Mucosa of descending colon (tissue), 3 donors: Measurements from ENCODE around the gene C1S. TPM values are rescaled to one million over a fixed set of nuclear protein-coding genes. Genes with fewer than 3 reads are reported as not detected.

Source experiments
- ATAC-seq: fragments of 200-7000 bp; cut with Tn5 transposase; one replicate; pipeline ENCODE4 v1.9.1; 2020; ENCODE audit warnings: mild to moderate bottlenecking, moderate library complexity
- DNase-seq, 3 donors: peaks; one replicate each; pipeline ENCODE4 v3.0.0-alpha.2; 2020
- H3K36me3 ChIP-seq: fragments of 200-600 bp; one replicate; pipeline ENCODE4 v1.8.0; 2021; ENCODE audit warnings: low read depth, mild to moderate bottlenecking
- H3K4me1 ChIP-seq: fragments of 200-600 bp; one replicate; pipeline ENCODE4 v1.8.0; 2021; ENCODE audit warnings: low read depth, mild to moderate bottlenecking
- H3K4me3 ChIP-seq: fragments of 200-600 bp; one replicate; pipeline ENCODE4 v1.8.0; 2021; ENCODE audit warnings: mild to moderate bottlenecking
- H3K9me3 ChIP-seq: fragments of 200-600 bp; one replicate; pipeline ENCODE4 v1.8.0; 2021; ENCODE audit warnings: mild to moderate bottlenecking
- CTCF ChIP-seq: fragments of 200-600 bp; IDR thresholded peaks from one replicate; pipeline ENCODE4 v1.8.0; 2022; ENCODE audit warnings: antibody characterized with exemption, mild to moderate bottlenecking
- intact Hi-C, 2 donors: fragments of 100-400 bp; cut with DNase I in 1 of 2; cut with micrococcal nuclease in 1 of 2; formaldehyde crosslinking; loops; one replicate each; pipeline versions ENCODE4 v1.11.0 to v1.11.1; 2022; cut with DNase I, micrococcal nuclease
- total RNA-seq, 3 donors: library from RNA; stranded (reverse); fragmentation: NEBNext Ultra II Directional in 2 of 3; extraction: Animal tissue kit (Norgen Biotek cat#: 25700) in 2 of 3; gene quantifications; one replicate each; pipeline versions ENCODE4 v1.2.1 to v1.2.4, GENCODE V29; 2021 to 2023
- donor health status: DM: no; HTN: no; CAD: no; lungs with moderate emphysema.
- donor health status: DM: no; HTN: no; CAD: no.
- donor health status: DM: no; HTN: yes; CAD: no.

The C1S gene
- total RNA-seq, 3 donors from 2014 or later, result 36.0 to 304 (median 168) TPM

DNA sequence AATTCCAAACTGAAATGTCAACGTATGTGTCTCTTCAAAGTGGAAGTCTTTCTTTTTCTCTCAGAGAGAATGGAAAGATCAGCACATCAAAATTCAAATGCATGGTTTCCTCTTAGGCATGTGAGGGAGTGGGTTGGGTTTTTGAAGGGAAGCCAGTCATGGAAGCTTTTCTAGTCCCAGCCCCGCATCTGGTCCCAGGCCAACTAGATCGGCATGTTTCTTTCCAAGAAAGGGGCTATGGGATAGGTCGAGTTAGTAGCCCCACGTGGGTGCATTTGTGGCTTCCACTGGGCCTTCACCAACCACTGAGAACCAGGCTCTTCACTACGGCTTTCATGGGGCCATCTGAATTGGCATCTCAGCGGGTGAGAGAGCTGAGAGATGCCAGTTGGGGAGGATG lies 6.6 kb downstream of the C1S start:
- intact Hi-C loops, result no loop called here
- no peak for ATAC-seq
- H3K36me3 ChIP-seq, result no peaks in the 10 kb centered on the region
- no peak overlapping the region for H3K4me3 ChIP-seq
- H3K9me3 ChIP-seq, result no peaks in the 10 kb centered on the region
- DNase-seq, result no peak
- no peaks in the 10 kb centered on the region for H3K4me1 ChIP-seq
- TF ChIP-seq CTCF, result no peak

- TF ChIP-seq CTCF, result no peak
- Histone ChIP-seq H3K36me3 (no peaks in the 10 kb centered on the region), H3K4me1 (no peaks in the 10 kb centered on the region), H3K9me3 (no peaks in the 10 kb centered on the region), H3K4me3 (no peak overlapping the region)
- DNase-seq (no peak), ATAC-seq (no peak)
- intact Hi-C loops, result no loop called here
Observed at GRCh38 chr12:7068240-7068993, 7.9 kb downstream of the C1S start.

DNA sequence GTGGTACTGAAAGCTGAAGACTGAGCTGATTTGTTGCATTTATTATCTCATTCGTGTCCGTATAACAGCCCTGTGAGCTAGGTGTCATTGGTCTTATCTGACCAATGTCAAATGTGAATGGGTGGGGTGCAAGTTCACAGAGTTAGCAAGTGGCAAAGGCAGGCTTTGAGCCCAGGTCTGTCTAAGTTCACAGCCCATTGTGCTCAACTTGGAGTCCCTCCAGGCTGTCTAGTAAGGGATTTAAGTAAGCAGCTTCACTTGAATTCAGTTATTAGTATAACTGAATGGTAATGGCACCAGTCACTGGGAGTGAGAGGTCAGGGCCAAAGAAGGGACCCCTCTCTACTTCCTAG lies 8.5 kb downstream of the C1S start:
- intact Hi-C loops, result no loop called here
- TF ChIP-seq CTCF, result no peak
- Histone ChIP-seq H3K4me3 (no peak overlapping the region), H3K4me1 (no peaks in the 10 kb centered on the region), H3K9me3 (no peaks in the 10 kb centered on the region), H3K36me3 (no peaks in the 10 kb centered on the region)
- ATAC-seq, result no peak
- DNase-seq, result no peak

DNA sequence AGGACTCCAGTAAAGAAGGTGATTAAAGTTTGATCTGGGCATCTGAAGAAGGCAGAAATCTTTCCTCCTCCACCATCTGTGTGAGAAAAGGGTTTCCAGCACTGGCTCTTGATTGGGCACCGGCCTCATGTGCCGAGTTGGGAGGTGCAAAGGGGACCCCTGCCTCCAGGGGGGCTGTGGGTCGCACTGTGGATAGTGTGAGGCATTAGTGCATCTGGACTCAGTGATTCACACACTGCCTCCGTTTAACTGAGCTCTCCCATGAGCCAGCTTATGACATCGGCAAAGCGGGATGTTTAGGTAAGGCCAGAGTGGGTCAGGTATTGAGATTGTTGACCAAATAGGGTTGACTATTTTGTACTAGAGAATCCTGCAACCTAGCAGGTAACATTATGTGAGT lies 8.9 kb downstream of the C1S start:
- TF ChIP-seq CTCF, result no peak
- ATAC-seq (no peak), DNase-seq (no peak)
- Histone ChIP-seq H3K9me3 (no peaks in the 10 kb centered on the region), H3K4me3 (no peak overlapping the region), H3K4me1 (no peaks in the 10 kb centered on the region), H3K36me3 (no peaks in the 10 kb centered on the region)
- intact Hi-C loops, result no loop called here

GRCh38 chr12:7072035-7072434 lies 11.5 kb downstream of the C1S start:
- intact Hi-C loops, result no loop called here
- DNase-seq, result no peak
- no peaks in the 10 kb centered on the region for H3K9me3 ChIP-seq
- TF ChIP-seq CTCF, result no peak
- no peaks in the 10 kb centered on the region for H3K4me1 ChIP-seq
- H3K36me3 ChIP-seq, result no peaks in the 10 kb centered on the region
- no peak for ATAC-seq
- H3K4me3 ChIP-seq, result no peak overlapping the region

GRCh38 chr12:7072554-7072953 lies 12.0 kb downstream of the C1S start:
- TF ChIP-seq CTCF, result no peak
- no peak overlapping the region for H3K4me3 ChIP-seq
- H3K36me3 ChIP-seq, result no peaks in the 10 kb centered on the region
- H3K4me1 ChIP-seq, result no peaks in the 10 kb centered on the region
- DNase-seq, result no peak
- no peaks in the 10 kb centered on the region for H3K9me3 ChIP-seq
- intact Hi-C loops, result no loop called here
- no peak for ATAC-seq
